Trophoblast cell (in vitro differentiated cells and primary cell): ENCODE data around the gene TP53BP2.

ENCODE experiments used
- DNase-seq, 2 donors: peaks; one replicate each; pipeline ENCODE4 v3.0.0-alpha.2; 2016
- H2AFZ ChIP-seq: 2 replicates; pipeline ENCODE4 v1.6.1; 2013; ENCODE audit warnings: low read length, moderate library complexity, mild to moderate bottlenecking; ENCODE audit not compliant: insufficient read depth, poor library complexity
- H2AK5ac ChIP-seq: 2 replicates; pipeline ENCODE4 v1.6.1; 2013; ENCODE audit warnings: mild to moderate bottlenecking, low read length
- H2BK120ac ChIP-seq: 2 replicates; pipeline ENCODE4 v1.6.1; 2013; ENCODE audit warnings: low read length, mild to moderate bottlenecking, moderate library complexity; ENCODE audit not compliant: insufficient read depth, poor library complexity
- H2BK12ac ChIP-seq: 2 replicates; pipeline ENCODE4 v1.6.1; 2013; ENCODE audit warnings: mild to moderate bottlenecking, low read length, moderate library complexity
- H2BK5ac ChIP-seq: 2 replicates; pipeline ENCODE4 v1.6.1; 2013; ENCODE audit warnings: low read length, low read depth, moderate library complexity, mild to moderate bottlenecking; ENCODE audit not compliant: poor library complexity
- H3K14ac ChIP-seq: 2 replicates; pipeline ENCODE4 v1.6.1; 2013; ENCODE audit warnings: mild to moderate bottlenecking, low read length
- H3K18ac ChIP-seq: 2 replicates; pipeline ENCODE4 v1.6.1; 2013; ENCODE audit warnings: mild to moderate bottlenecking, low read length
- H3K23ac ChIP-seq: 2 replicates; pipeline ENCODE4 v1.6.1; 2013; ENCODE audit warnings: low read length
- H3K27ac ChIP-seq: 2 replicates; pipeline ENCODE4 v1.5.1; 2013; ENCODE audit warnings: low read depth, mild to moderate bottlenecking, inconsistent platforms, low read length, moderate library complexity
- H3K27me3 ChIP-seq: 2 replicates; pipeline ENCODE4 v1.6.1; 2013; ENCODE audit warnings: inconsistent platforms, mild to moderate bottlenecking, low read length, moderate library complexity; ENCODE audit not compliant: insufficient read depth
- H3K36me3 ChIP-seq, 2 experiments: 1 replicate in 1 of 2; 2 replicates in 1 of 2; pipeline ENCODE4 v1.6.1; 2013; ENCODE audit warnings: low read length in 2 of 2, mild to moderate bottlenecking in 2 of 2, moderate library complexity in 1 of 2; ENCODE audit not compliant: insufficient read depth in 2 of 2, control insufficient read depth in 1 of 2
- H3K4ac ChIP-seq: 2 replicates; pipeline ENCODE4 v1.6.1; 2013; ENCODE audit warnings: low read depth, mild to moderate bottlenecking, low read length, moderate library complexity
- H3K4me1 ChIP-seq, 2 experiments: 1 replicate in 1 of 2; 2 replicates in 1 of 2; pipeline ENCODE4 v1.6.1; 2013; ENCODE audit warnings: low read length in 2 of 2, mild to moderate bottlenecking in 2 of 2, moderate library complexity in 1 of 2; ENCODE audit not compliant: insufficient read depth in 2 of 2, control insufficient read depth in 1 of 2
- H3K4me2 ChIP-seq: 2 replicates; pipeline ENCODE4 v1.6.1; 2013; ENCODE audit warnings: inconsistent platforms, mild to moderate bottlenecking, low read length, moderate library complexity
- H3K4me3 ChIP-seq: 2 replicates; pipeline ENCODE4 v1.5.1; 2013; ENCODE audit warnings: mild to moderate bottlenecking, low read depth, low read length, inconsistent platforms
- H3K79me1 ChIP-seq: one replicate; pipeline ENCODE4 v1.6.1; 2013; ENCODE audit warnings: low read length
- H3K79me2 ChIP-seq: 2 replicates; pipeline ENCODE4 v1.6.1; 2013; ENCODE audit warnings: low read length, mild to moderate bottlenecking; ENCODE audit not compliant: control insufficient read depth, insufficient read depth, poor library complexity
- H3K9ac ChIP-seq: 2 replicates; pipeline ENCODE4 v1.6.1; 2013; ENCODE audit warnings: mild to moderate bottlenecking, low read length
- H3K9me3 ChIP-seq: 2 replicates; pipeline ENCODE4 v1.6.1; 2013; ENCODE audit warnings: low read depth, mild to moderate bottlenecking, control low read depth, inconsistent platforms, low read length; ENCODE audit not compliant: insufficient read depth
- H4K12ac ChIP-seq: 2 replicates; pipeline ENCODE4 v1.6.1; 2013; ENCODE audit warnings: low read depth, mild to moderate bottlenecking, low read length, moderate library complexity
- H4K8ac ChIP-seq: 2 replicates; pipeline ENCODE4 v1.6.1; 2013; ENCODE audit warnings: low read depth, mild to moderate bottlenecking, low read length, moderate library complexity
- H4K91ac ChIP-seq: one replicate; pipeline ENCODE4 v1.6.1; 2013; ENCODE audit warnings: low read depth, mild to moderate bottlenecking, low read length, moderate library complexity
- WGBS: extraction: QIAGEN DNeasy Blood & Tissue Kit; methylation state at CpG from one replicate; pipeline ENCODE4 v1.1.7; 2013; ENCODE audit warnings: missing lambda C conversion rate; ENCODE audit not compliant: insufficient read length, insufficient coverage; ENCODE audit errors: extremely low coverage; 5-methylcytosine and 5-hydroxymethylcytosine counted together

TP53BP2 gene

DNA sequence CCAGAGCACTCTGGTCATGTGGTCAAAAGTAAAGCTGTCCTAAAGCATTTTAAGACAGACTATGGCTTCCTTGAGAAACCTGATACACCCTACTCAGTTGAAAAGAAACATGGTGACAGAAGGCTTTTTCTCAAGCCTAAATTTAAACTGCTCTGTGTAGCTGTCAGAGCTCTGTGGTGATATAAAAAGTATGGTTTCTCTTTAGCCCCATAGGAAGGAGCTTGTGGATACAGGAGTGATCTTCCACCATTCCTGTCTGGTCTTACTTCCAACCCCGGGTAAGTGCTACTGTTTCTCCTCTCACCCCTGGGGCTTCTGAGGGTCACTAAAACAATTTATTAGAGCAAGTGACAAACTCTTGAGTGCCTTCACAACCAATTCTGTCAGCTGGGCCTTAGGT is 8.5 kb downstream of the TP53BP2 start:
- H3K27me3 ChIP-seq, result no peaks in the 10 kb centered on the region
- H4K12ac ChIP-seq, result no peak overlapping the region
- no peak overlapping the region for H3K4me2 ChIP-seq
- H3K18ac ChIP-seq, result no peak overlapping the region
- H3K9ac ChIP-seq, result no peak overlapping the region
- H3K79me1 ChIP-seq, result no peaks in the 10 kb centered on the region
- H2BK12ac ChIP-seq, result no peak overlapping the region
- H3K23ac ChIP-seq, result no peak overlapping the region
- H3K4ac ChIP-seq, result peak overlapping the region; percentile 85
- no peak overlapping the region for H3K14ac ChIP-seq
- no CpG with 5 or more reads among the region's 1 CpG for WGBS
- peaks cover 31% of the 10 kb centered on the region for H3K79me2 ChIP-seq
- H2BK120ac ChIP-seq, result no peak overlapping the region
- H2AFZ ChIP-seq, result no peak overlapping the region
- peaks cover 16 to 19% of the 10 kb centered on the region in 2 experiments for H3K4me1 ChIP-seq
- H4K91ac ChIP-seq, result no peak overlapping the region
- no peak overlapping the region for H2BK5ac ChIP-seq
- H3K36me3 ChIP-seq, result peaks cover 0 to 3% of the 10 kb centered on the region in 2 experiments
- no peak overlapping the region for H2AK5ac ChIP-seq
- no peaks in the 10 kb centered on the region for H3K9me3 ChIP-seq
- H3K27ac ChIP-seq, result no peak overlapping the region
- no peak overlapping the region for H3K4me3 ChIP-seq
- no peak for DNase-seq
- H4K8ac ChIP-seq, result no peak overlapping the region

DNA sequence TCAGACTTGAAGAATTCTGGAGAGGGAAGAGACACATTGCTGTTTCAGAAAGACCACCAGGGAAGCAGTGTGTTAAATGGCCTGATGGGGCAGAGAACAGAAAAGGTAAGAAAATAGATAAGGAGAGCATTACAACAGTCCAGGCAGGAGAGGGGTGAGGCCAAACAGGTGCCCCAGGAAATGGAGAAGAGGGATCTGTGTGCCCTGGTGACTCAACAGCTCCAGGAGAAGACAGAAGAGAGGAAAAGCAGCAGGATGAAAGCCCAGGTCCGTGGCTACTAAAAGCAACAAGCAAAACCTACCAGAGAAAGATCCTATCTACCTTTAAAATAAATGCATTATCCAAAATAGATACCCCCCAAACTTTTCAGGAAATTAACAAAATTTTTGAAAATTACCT is 9.2 kb downstream of the TP53BP2 start:
- H3K36me3 ChIP-seq, result peaks cover 0 to 3% of the 10 kb centered on the region in 2 experiments
- no peaks in the 10 kb centered on the region for H3K79me1 ChIP-seq
- no peak overlapping the region for H4K91ac ChIP-seq
- no peak overlapping the region for H2AFZ ChIP-seq
- no peak overlapping the region for H2BK12ac ChIP-seq
- H3K14ac ChIP-seq, result no peak overlapping the region
- no peaks in the 10 kb centered on the region for H3K9me3 ChIP-seq
- H3K27me3 ChIP-seq, result no peaks in the 10 kb centered on the region
- H2BK120ac ChIP-seq, result no peak overlapping the region
- no peak overlapping the region for H3K18ac ChIP-seq
- peaks cover 26% of the 10 kb centered on the region for H3K79me2 ChIP-seq
- H4K8ac ChIP-seq, result no peak overlapping the region
- peaks cover 16 to 17% of the 10 kb centered on the region in 2 experiments for H3K4me1 ChIP-seq
- no peak overlapping the region for H3K4me2 ChIP-seq
- H3K9ac ChIP-seq, result no peak overlapping the region
- H3K27ac ChIP-seq, result no peak overlapping the region
- H3K4ac ChIP-seq, result peak overlapping the region; percentile 53
- H3K4me3 ChIP-seq, result no peak overlapping the region
- DNase-seq, result no peak
- H3K23ac ChIP-seq, result no peak overlapping the region
- no peak overlapping the region for H4K12ac ChIP-seq
- no peak overlapping the region for H2BK5ac ChIP-seq
- no peak overlapping the region for H2AK5ac ChIP-seq
- no CpG with 5 or more reads among the region's 1 CpG for WGBS

DNA sequence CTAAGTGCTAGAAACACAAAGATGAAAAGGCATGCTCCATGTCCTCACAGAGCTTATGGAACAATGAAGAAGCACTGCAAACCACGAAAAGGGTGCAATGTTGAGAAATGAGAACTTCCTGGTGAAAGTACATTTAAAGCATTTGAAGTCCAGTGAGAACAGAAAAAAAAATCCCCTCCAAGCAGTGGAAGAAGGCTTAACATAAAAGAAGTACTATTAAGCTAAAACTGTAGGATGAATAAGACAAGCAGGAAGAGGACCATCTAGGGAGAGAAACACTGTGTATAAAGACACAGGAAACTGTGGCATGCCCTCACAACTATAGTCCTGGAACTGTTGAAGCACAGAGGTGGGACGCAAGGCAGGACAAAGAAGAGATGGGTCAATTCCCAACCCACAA is 10.0 kb downstream of the TP53BP2 start:
- no peak overlapping the region for H3K4me2 ChIP-seq
- no peak overlapping the region for H3K18ac ChIP-seq
- no peak overlapping the region for H2BK5ac ChIP-seq
- no peak overlapping the region for H2AK5ac ChIP-seq
- H2BK12ac ChIP-seq, result no peak overlapping the region
- H3K36me3 ChIP-seq, result peaks cover 0 to 3% of the 10 kb centered on the region in 2 experiments
- DNase-seq, result no peak
- no peak overlapping the region for H4K91ac ChIP-seq
- H3K4me1 ChIP-seq, result peaks cover 16 to 17% of the 10 kb centered on the region in 2 experiments
- H2BK120ac ChIP-seq, result no peak overlapping the region
- H3K14ac ChIP-seq, result no peak overlapping the region
- H4K8ac ChIP-seq, result no peak overlapping the region
- H3K79me2 ChIP-seq, result peaks cover 25% of the 10 kb centered on the region
- peak overlapping the region; percentile 46 for H3K4ac ChIP-seq
- no peak overlapping the region for H3K23ac ChIP-seq
- H3K27ac ChIP-seq, result no peak overlapping the region
- no peak overlapping the region for H2AFZ ChIP-seq
- H3K9ac ChIP-seq, result no peak overlapping the region
- no peaks in the 10 kb centered on the region for H3K9me3 ChIP-seq
- H3K27me3 ChIP-seq, result no peaks in the 10 kb centered on the region
- no CpG with 5 or more reads among the region's 2 CpGs for WGBS
- no peak overlapping the region for H3K4me3 ChIP-seq
- H4K12ac ChIP-seq, result no peak overlapping the region
- no peaks in the 10 kb centered on the region for H3K79me1 ChIP-seq

DNA sequence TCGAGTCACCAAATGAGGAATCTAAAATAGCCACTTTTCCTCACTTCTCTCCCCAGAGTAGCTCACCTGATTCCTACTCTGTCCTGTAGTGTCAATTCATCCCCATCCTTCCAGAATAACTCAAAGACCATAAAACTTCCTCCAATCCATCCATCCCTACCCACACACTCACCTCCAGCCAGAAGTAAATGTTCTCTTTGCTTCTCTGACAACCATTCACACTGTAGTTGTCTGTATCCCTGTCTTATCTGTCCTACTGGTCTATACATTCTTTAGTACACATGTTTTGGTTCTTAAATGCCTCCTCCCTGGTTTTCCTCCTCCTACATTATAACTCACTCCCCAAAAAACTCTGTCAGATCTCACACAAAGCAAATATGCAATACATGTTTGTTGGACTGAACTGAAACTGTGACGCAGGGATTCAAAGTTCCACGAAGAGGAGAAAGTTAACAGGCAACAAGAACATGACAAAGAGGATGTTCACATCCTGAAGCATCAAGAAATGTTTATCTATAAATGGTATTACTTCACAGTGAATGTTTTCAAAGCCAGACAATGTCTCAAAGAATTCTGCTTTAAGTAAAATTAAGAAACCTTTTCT is 11.0 kb downstream of the TP53BP2 start:
- no CpG with 5 or more reads among the region's 3 CpGs for WGBS
- Histone ChIP-seq H3K4me2 (no peak overlapping the region), H2BK12ac (no peak overlapping the region), H3K23ac (no peak overlapping the region), H4K91ac (no peak overlapping the region), H2AK5ac (no peak overlapping the region), H3K14ac (no peak overlapping the region), H3K4me3 (no peak overlapping the region), H2BK120ac (no peak overlapping the region), H3K9ac (no peak overlapping the region), H3K4ac (peak overlapping the region; percentile 86), H4K8ac (no peak overlapping the region), H3K9me3 (no peaks in the 10 kb centered on the region), H3K36me3 (peaks cover 0 to 3% of the 10 kb centered on the region in 2 experiments), H2AFZ (no peak overlapping the region), H3K4me1 (peaks cover 16 to 17% of the 10 kb centered on the region in 2 experiments), H3K79me2 (peaks cover 25% of the 10 kb centered on the region), H3K27ac (no peak overlapping the region), H4K12ac (no peak overlapping the region), H3K27me3 (no peaks in the 10 kb centered on the region), H2BK5ac (no peak overlapping the region), H3K79me1 (no peaks in the 10 kb centered on the region), H3K18ac (no peak overlapping the region)
- DNase-seq, result peak in 1 of 2 donors; percentile 24
